HG03378 (cell line): ENCODE results near the gene RBM23.

Experiments used
- ATAC-seq: cut with Tn5 transposase; IDR thresholded peaks from one replicate; pipeline ENCODE4 v1.9.1; 2021; ENCODE audit warnings: mild to moderate bottlenecking, moderate library complexity; ENCODE audit not compliant: unreplicated experiment

Gene RBM23

DNA sequence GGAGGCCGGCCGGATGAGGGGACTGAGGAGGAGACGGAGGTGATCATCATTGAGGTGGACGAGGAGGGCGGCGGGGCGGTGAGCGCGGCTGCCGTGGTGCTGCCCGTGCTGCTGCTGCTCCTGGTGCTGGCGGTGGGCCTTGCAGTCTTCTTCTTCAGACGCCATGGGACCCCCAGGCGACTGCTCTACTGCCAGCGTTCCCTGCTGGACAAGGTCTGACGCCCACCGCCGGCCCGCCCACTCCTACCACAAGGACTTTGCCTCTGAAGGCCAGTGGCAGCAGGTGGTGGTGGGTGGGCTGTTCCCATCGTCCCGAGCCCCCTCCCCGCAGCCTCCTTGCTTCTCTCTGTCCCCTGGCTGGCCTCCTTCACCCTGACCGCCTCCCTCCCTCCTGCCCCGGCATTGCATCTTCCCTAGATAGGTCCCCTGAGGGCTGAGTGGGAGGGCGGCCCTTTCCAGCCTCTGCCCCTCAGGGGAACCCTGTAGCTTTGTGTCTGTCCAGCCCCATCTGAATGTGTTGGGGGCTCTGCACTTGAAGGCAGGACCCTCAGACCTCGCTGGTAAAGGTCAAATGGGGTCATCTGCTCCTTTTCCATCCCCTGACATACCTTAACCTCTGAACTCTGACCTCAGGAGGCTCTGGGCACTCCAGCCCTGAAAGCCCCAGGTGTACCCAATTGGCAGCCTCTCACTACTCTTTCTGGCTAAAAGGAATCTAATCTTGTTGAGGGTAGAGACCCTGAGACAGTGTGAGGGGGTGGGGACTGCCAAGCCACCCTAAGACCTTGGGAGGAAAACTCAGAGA is 72.9 kb downstream of the RBM23 start:
- ATAC-seq = no peak

GRCh38 chr14:22845103-22845394 is 73.9 kb downstream of the RBM23 start:
- ATAC-seq = no peak

- no peak for ATAC-seq
These were observed 74.5 kb downstream of the RBM23 start for GRCh38 chr14:22844221-22845102.
